Non-pigmented ciliary epithelial cell (primary cell): ENCODE results near the gene CDKL4.
"Not testable (repeated sequence)": the region's sequence is repeated elsewhere in the genome, so short reads cannot be mapped to it uniquely, and the experiment has no call there.

ENCODE experiments used
- DNase-seq: peaks from one replicate; pipeline ENCODE4 v3.0.0-alpha.2; 2010; ENCODE audit warnings: low read depth

The CDKL4 gene

GRCh38 chr2:39141334-39142271 is 102.2 kb downstream of the CDKL4 start:
- no peak for DNase-seq

- not testable (repeated sequence) for DNase-seq
Measured at GRCh38 chr2:39140948-39141333, 102.8 kb downstream of the CDKL4 start.

- no peak for DNase-seq
Measured at GRCh38 chr2:39140322-39140847, 103.4 kb downstream of the CDKL4 start.

GRCh38 chr2:39139511-39140237 is 104.1 kb downstream of the CDKL4 start:
- DNase-seq: no peak

- DNase-seq: no peak
Measured at GRCh38 chr2:39138837-39139211, 104.9 kb downstream of the CDKL4 start.

- not testable (repeated sequence) for DNase-seq
Measured at GRCh38 chr2:39138187-39138836, 105.5 kb downstream of the CDKL4 start.

GRCh38 chr2:39136799-39137198 is 107.0 kb downstream of the CDKL4 start:
- no peak for DNase-seq

GRCh38 chr2:39135690-39136259 is 108.0 kb downstream of the CDKL4 start:
- no peak for DNase-seq

GRCh38 chr2:39133215-39133851 is 110.4 kb downstream of the CDKL4 start:
- DNase-seq: no peak

GRCh38 chr2:39128919-39129391 is 114.8 kb downstream of the CDKL4 start:
- no peak for DNase-seq

- no peak for DNase-seq
Measured at GRCh38 chr2:39127973-39128372, 115.8 kb downstream of the CDKL4 start.
